DMS53 (cell line): ENCODE results near the gene PXMP2.

ENCODE experiments used
- DNase-seq: peaks from one replicate; lab custom pipeline; 2025; lab: John Stamatoyannopoulos, UW

PXMP2 gene

GRCh38 chr12:132687211-132688164 is at the start of gene PXMP2, which contains the start of gene POLE:
TSS of gene PXMP2 (plus strand) at chr12:132687587. CDS start at chr12:132687671, 84 bp downstream.
TSS of gene POLE (minus strand) at chr12:132687342. CDS start at chr12:132687315, 27 bp downstream.
- peak; percentile 98 for DNase-seq

- DNase-seq: no peak
Observed at GRCh38 chr12:132637811-132638210, 49.6 kb upstream of the PXMP2 start.

GRCh38 chr12:132638541-132639408 is 48.6 kb upstream of the PXMP2 start:
- peak; percentile 71 for DNase-seq

GRCh38 chr12:132639956-132640520 is 47.3 kb upstream of the PXMP2 start:
- no peak for DNase-seq

- DNase-seq: no peak
Observed at GRCh38 chr12:132640936-132641335, 46.5 kb upstream of the PXMP2 start.

GRCh38 chr12:132641811-132642650 is 45.4 kb upstream of the PXMP2 start:
- no peak for DNase-seq

GRCh38 chr12:132642846-132643835 is 44.2 kb upstream of the PXMP2 start:
- DNase-seq: no peak

GRCh38 chr12:132646850-132647249 is 40.5 kb upstream of the PXMP2 start:
- no peak for DNase-seq

- DNase-seq: no peak
Observed at GRCh38 chr12:132647858-132648257, 39.5 kb upstream of the PXMP2 start.

- no peak for DNase-seq
Observed at GRCh38 chr12:132648616-132649225, 38.7 kb upstream of the PXMP2 start.

GRCh38 chr12:132649226-132649945 is 38.0 kb upstream of the PXMP2 start:
- no peak for DNase-seq

GRCh38 chr12:132651444-132652100 is 35.8 kb upstream of the PXMP2 start:
- no peak for DNase-seq

GRCh38 chr12:132653567-132654290 is 33.7 kb upstream of the PXMP2 start:
- DNase-seq: no peak

GRCh38 chr12:132657004-132657727 is 30.2 kb upstream of the PXMP2 start:
- no peak for DNase-seq

- DNase-seq: no peak
Observed at GRCh38 chr12:132658149-132658894, 29.1 kb upstream of the PXMP2 start.

GRCh38 chr12:132659146-132659545 is 28.2 kb upstream of the PXMP2 start:
- no peak for DNase-seq
